Measurements from ENCODE around the gene FCSK.

DNA sequence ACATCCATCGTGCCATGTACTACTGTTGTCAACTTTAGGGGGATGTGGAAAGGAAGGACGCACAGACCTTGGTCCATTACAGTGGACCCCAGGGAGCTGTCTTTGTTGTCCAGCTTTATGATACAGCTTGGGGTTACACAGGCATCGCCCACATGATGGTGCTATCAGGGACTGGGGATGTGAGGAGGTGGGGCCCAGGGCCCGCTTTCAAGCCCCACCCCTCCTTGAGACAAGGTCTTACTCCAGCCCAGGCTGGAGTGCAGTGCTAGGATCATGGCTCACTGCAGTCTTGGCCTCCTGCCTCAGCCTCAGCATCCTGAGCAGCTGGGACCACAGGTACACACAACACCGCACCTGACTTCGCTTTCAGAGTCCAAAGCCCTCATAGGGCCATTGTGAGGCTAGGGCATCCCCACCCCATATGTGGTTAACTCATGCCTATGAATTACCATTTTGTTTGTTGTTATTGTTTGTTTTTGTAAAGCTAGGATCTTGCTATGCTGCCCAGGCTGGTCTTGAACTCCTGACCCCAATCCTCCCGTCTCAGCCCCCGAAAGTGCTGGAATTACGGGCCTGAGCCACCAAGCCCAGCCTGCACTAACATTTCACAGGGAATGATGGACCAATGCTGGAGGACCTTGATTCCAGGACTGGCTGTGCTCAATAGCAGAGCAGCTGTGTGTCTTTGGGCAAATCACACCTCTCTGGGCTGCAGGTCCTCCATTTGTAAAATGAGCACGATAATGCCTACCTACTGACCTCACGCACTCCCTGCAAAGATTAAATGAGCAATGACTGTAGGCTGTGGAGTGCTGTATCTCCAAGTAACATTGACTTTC, 32.7 kb upstream of the FCSK start:
- TF ChIP-seq CTCF (conservative IDR thresholded peaks at IDR 0.05; ENCODE audit: low read depth, low read length) (no peak), EZH2 (IDR thresholded peaks at IDR 0.05; ENCODE audit: borderline replicate concordance, low read depth, low read length, poor library complexity, severe bottlenecking) (no peak)

All from A673 (cell line).